Spleen (tissue), 11 donors: ENCODE measurements around the gene ARID3A. TPM values are rescaled to one million over a fixed set of nuclear protein-coding genes. Genes with fewer than 3 reads are reported as not detected.

ENCODE experiments used
- DNase-seq: peaks from one replicate; pipeline ENCODE4 v3.0.0-alpha.2; 2020
- H3K27ac ChIP-seq, 8 donors: fragments of 200-600 bp; sonication (generic) in 7 of 8; 1 replicate in 4 of 8; 2 replicates in 4 of 8; pipeline versions ENCODE4 v1.5.0 to v1.8.0; 2016 to 2021; ENCODE audit warnings: inconsistent platforms in 4 of 8, mild to moderate bottlenecking in 4 of 8, moderate library complexity in 1 of 8
- H3K27me3 ChIP-seq, 7 donors: fragments of 200-600 bp; sonication (generic) in 6 of 7; replicated peaks in 1 of 7; 1 replicate in 4 of 7; 2 replicates in 3 of 7; pipeline versions ENCODE4 v1.5.0 to v1.8.0; 2016 to 2021; ENCODE audit warnings: inconsistent platforms in 3 of 7, mild to moderate bottlenecking in 1 of 7
- H3K36me3 ChIP-seq, 6 donors: fragments of 200-600 bp; sonication (generic) in 5 of 6; 1 replicate in 4 of 6; 2 replicates in 2 of 6; pipeline versions ENCODE4 v1.5.0 to v1.8.0; 2016 to 2021; ENCODE audit warnings: inconsistent platforms in 2 of 6
- H3K4me1 ChIP-seq, 6 donors: fragments of 200-600 bp; sonication (generic) in 5 of 6; 1 replicate in 3 of 6; 2 replicates in 3 of 6; pipeline versions ENCODE4 v1.5.0 to v1.8.0; 2016 to 2021; ENCODE audit warnings: inconsistent platforms in 3 of 6
- H3K4me3 ChIP-seq, 8 donors: fragments of 200-600 bp; sonication (generic) in 7 of 8; 1 replicate in 4 of 8; 2 replicates in 4 of 8; pipeline versions ENCODE4 v1.5.0 to v1.8.0; 2016 to 2021; ENCODE audit warnings: inconsistent platforms in 4 of 8, mild to moderate bottlenecking in 4 of 8, moderate library complexity in 2 of 8
- H3K9me3 ChIP-seq, 8 donors: fragments of 200-600 bp; sonication (generic) in 7 of 8; 1 replicate in 4 of 8; 2 replicates in 4 of 8; pipeline versions ENCODE4 v1.5.0 to v1.8.0; 2016 to 2021; ENCODE audit warnings: inconsistent platforms in 4 of 8
- CTCF ChIP-seq, 11 experiments: fragments of 200-600 bp in 7 of 11; fragments of 450-650 bp in 4 of 11; sonication (generic) in 4 of 11; IDR thresholded peaks in 8 of 11; conservative IDR thresholded peaks in 3 of 11; 1 replicate in 7 of 11; 2 replicates in 4 of 11; pipeline versions ENCODE4 v1.4.0 to v1.8.0; 2016 to 2021; ENCODE audit warnings: antibody characterized with exemption in 11 of 11, inconsistent platforms in 4 of 11, mild to moderate bottlenecking in 1 of 11
- POLR2A ChIP-seq, 3 donors: fragments of 450-650 bp; IDR thresholded peaks; one replicate each; pipeline ENCODE4 v1.5.1; 2017; ENCODE audit warnings: antibody characterized with exemption in 3 of 3, mild to moderate bottlenecking in 1 of 3
- POLR2AphosphoS5 ChIP-seq, 3 donors: sonication (generic); formaldehyde crosslinking; IDR thresholded peaks; one replicate each; pipeline ENCODE4 v1.5.1; 2017; ENCODE audit warnings: antibody characterized with exemption in 3 of 3
- WGBS, 5 donors: extraction: QIAGEN DNeasy Blood & Tissue Kit in 3 of 5; methylation state at CpG; one replicate each; pipeline versions ENCODE4 v1.1.5 to v1.1.7; 2013 to 2018; 5-methylcytosine and 5-hydroxymethylcytosine counted together
- intact Hi-C: fragments of 100-400 bp; cut with DNase I; formaldehyde crosslinking; loops from one replicate; pipeline ENCODE4 v1.15.0; 2023; ENCODE audit warnings: low total_unique reads
- polyA plus RNA-seq, 3 donors: library from polyadenylated mRNA; stranded (reverse); fragments of 200-250 nt; gene quantifications; one replicate each; pipeline ENCODE4 v1.2.1, GENCODE V29; 2013
- total RNA-seq, 7 donors: library from RNA; depleted of rRNA in 3 of 7; stranded (reverse); fragments of >200 nt in 3 of 7; fragmentation: NEBNext Ultra II Directional in 4 of 7; extraction: Animal tissue kit (Norgen Biotek cat#: 25700) in 4 of 7; gene quantifications; one replicate each; pipeline versions ENCODE4 v1.1.0 to v1.2.1, GENCODE V29; 2016 to 2021
- donor health status: healthy with polysubstance abuse.
- donor health status: DM: no; HTN: no; CAD: no; lungs with moderate emphysema.
- donor health status: DM: no; HTN: no; CAD: no.
- donor health status: Bipolar disorder and iron deficiency.
- donor health status: healthy.
- donor health status: DM: no; HTN: no; CAD: no.
- donor health status: DM: yes; HTN: yes; CAD: no.

ARID3A gene
- total and polyA plus RNA-seq, 10 donors = 2.5 to 42.5 (median 17.7) TPM

- peaks cover 0 to under 1% (median 0%) of the 10 kb centered on the region in 7 donors for H3K27me3 ChIP-seq
- no peaks in the 10 kb centered on the region for H3K4me1 ChIP-seq
- TF ChIP-seq POLR2A (IDR thresholded peaks at IDR 0.05) (no peak), POLR2AphosphoS5 (IDR thresholded peaks at IDR 0.05) (no peak), CTCF (IDR thresholded peaks at IDR 0.05 in 8 of 11, conservative IDR thresholded peaks at IDR 0.05 in 3 of 11) (no peak)
- intact Hi-C loops = no loop called here
- peaks cover 0 to 60% (median 34%) of the 10 kb centered on the region in 6 donors for H3K36me3 ChIP-seq
- H3K9me3 ChIP-seq = peaks cover 0 to 20% (median 17%) of the 10 kb centered on the region in 8 donors
- 86 to 91% (median 88%) methylated on average over 22 to 29 of the region's 29 CpGs for WGBS, 5 donors
- no peak overlapping the region for H3K4me3 ChIP-seq
- no peak for DNase-seq
- H3K27ac ChIP-seq = no peak overlapping the region
Measured at GRCh38 chr19:973726-974563, 48.1 kb downstream of the ARID3A start.

GRCh38 chr19:974564-975257 lies 48.9 kb downstream of the ARID3A start:
- DNase-seq = no peak
- intact Hi-C loops = no loop called here
- Histone ChIP-seq H3K27ac (no peak overlapping the region), H3K4me3 (no peak overlapping the region), H3K27me3 (peaks cover 0 to 6% (median 0%) of the 10 kb centered on the region in 7 donors), H3K36me3 (peaks cover 0 to 53% (median 27%) of the 10 kb centered on the region in 6 donors), H3K4me1 (no peaks in the 10 kb centered on the region), H3K9me3 (peaks cover 0 to 20% (median 17%) of the 10 kb centered on the region in 8 donors)
- WGBS, 5 donors = 79 to 85% (median 81%) methylated on average over 16 to 37 of the region's 37 CpGs
- TF ChIP-seq CTCF (IDR thresholded peaks at IDR 0.05 in 8 of 11, conservative IDR thresholded peaks at IDR 0.05 in 3 of 11) (no peak), POLR2AphosphoS5 (IDR thresholded peaks at IDR 0.05) (no peak), POLR2A (IDR thresholded peaks at IDR 0.05) (no peak)

- H3K27me3 ChIP-seq = peaks cover 0 to 6% (median 0%) of the 10 kb centered on the region in 7 donors
- DNase-seq = no peak
- WGBS, 5 donors = 75 to 92% (median 85%) methylated on average over 7 to 10 of the region's 10 CpGs
- TF ChIP-seq POLR2A (IDR thresholded peaks at IDR 0.05) (no peak), CTCF (IDR thresholded peaks at IDR 0.05 in 8 of 11, conservative IDR thresholded peaks at IDR 0.05 in 3 of 11) (no peak), POLR2AphosphoS5 (IDR thresholded peaks at IDR 0.05) (no peak)
- peaks cover 0 to 35% (median 10%) of the 10 kb centered on the region in 6 donors for H3K36me3 ChIP-seq
- H3K4me1 ChIP-seq = peaks cover 0 to 9% (median 3%) of the 10 kb centered on the region in 6 donors
- no peak overlapping the region for H3K27ac ChIP-seq
- H3K9me3 ChIP-seq = peaks cover 0 to 5% (median 2%) of the 10 kb centered on the region in 8 donors
- intact Hi-C loops = no loop called here
- no peak overlapping the region for H3K4me3 ChIP-seq
Measured at GRCh38 chr19:976476-976875, 50.6 kb downstream of the ARID3A start.

- intact Hi-C loops = no loop called here
- Histone ChIP-seq H3K36me3 (peaks cover 0 to 29% (median 4%) of the 10 kb centered on the region in 6 donors), H3K27me3 (peaks cover 0 to 6% (median 0%) of the 10 kb centered on the region in 7 donors), H3K4me1 (peaks cover 0 to 9% (median 3%) of the 10 kb centered on the region in 6 donors), H3K27ac (no peak overlapping the region), H3K9me3 (no peaks in the 10 kb centered on the region), H3K4me3 (no peak overlapping the region)
- 86 to 94% (median 92%) methylated on average over 22 to 24 of the region's 24 CpGs for WGBS, 5 donors
- TF ChIP-seq POLR2AphosphoS5 (IDR thresholded peaks at IDR 0.05) = peak in 1 of 3 donors; percentile 46
- no peak for TF ChIP-seq CTCF (IDR thresholded peaks at IDR 0.05 in 8 of 11, conservative IDR thresholded peaks at IDR 0.05 in 3 of 11)
- no peak for DNase-seq
Measured at GRCh38 chr19:977058-977464, 51.2 kb downstream of the ARID3A start.
